GM18867 (cell line): Measurements from ENCODE around the gene GRAMD1A.
"Not testable (repeated sequence)": the region's sequence is repeated elsewhere in the genome, so short reads cannot be mapped to it uniquely, and the experiment has no call there.

Experiments used
- ATAC-seq: cut with Tn5 transposase; IDR thresholded peaks from one replicate; pipeline ENCODE4 v1.9.1; 2021; ENCODE audit warnings: mild to moderate bottlenecking, moderate library complexity; ENCODE audit not compliant: unreplicated experiment

Gene GRAMD1A

DNA sequence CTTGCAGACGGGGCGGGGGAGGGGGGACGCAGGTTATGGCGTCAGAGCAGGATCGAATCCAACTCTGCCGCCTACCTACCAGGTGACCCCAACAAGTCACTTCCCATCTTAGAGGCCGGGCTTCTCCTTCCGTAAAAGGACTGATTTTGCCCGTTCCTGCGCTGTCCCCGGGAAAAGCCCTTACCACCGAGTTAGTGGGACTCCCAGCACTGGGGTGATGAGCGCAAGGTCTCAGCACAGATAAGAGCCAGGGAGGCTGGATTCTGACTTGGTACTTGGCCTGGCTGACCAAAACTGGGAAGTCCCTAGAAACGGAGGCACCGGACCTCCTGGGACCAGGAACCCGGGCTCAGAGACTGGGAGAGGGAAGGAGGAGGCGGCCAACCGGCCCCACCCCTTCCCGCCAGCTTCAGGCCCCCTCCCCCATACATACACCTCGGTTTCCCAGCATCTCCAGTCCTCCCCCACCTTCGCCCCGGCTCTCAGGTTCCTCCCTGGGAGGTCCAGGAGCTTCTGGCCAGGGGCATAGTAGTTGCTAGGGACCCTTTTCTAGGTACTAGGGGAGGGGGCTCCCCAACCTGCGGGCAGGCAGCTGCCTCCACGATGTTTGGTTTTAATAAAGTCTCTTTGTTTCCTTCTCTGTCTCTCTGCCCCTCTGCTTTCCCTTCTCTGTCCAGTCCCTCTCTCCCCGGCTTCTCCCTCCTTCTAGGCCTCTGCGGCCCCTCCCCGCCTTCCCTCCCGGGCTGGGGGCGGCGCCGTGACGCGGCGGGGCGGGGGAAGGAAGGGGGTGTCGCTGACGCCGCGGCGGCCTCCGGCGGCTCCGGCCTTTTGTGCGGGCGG lies at the start of gene GRAMD1A:
Gene GRAMD1A, plus strand, starts transcription at position 826 of the 840 bp plus-strand sequence. CDS start 156 bp downstream, outside the sequence.
- peak; percentile 54 for ATAC-seq

DNA sequence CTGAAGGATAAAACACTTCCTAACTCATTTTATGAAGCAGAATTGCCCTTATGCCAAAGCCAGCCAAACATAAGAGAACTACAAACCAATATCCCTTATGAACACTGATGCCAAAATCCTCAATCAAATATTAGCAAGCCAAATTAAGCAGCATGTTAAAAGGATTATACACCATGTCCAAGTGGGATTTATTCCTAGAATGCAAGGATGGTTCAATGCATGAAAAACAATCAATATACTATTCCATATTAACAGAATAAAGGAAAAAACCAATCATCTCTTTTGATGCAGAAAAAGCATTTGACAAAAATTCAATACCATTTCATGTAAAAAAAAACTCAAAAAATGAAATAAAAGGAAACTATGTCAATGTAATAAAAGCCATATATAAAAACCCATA lies 47.0 kb upstream of the GRAMD1A start:
- no peak for ATAC-seq

DNA sequence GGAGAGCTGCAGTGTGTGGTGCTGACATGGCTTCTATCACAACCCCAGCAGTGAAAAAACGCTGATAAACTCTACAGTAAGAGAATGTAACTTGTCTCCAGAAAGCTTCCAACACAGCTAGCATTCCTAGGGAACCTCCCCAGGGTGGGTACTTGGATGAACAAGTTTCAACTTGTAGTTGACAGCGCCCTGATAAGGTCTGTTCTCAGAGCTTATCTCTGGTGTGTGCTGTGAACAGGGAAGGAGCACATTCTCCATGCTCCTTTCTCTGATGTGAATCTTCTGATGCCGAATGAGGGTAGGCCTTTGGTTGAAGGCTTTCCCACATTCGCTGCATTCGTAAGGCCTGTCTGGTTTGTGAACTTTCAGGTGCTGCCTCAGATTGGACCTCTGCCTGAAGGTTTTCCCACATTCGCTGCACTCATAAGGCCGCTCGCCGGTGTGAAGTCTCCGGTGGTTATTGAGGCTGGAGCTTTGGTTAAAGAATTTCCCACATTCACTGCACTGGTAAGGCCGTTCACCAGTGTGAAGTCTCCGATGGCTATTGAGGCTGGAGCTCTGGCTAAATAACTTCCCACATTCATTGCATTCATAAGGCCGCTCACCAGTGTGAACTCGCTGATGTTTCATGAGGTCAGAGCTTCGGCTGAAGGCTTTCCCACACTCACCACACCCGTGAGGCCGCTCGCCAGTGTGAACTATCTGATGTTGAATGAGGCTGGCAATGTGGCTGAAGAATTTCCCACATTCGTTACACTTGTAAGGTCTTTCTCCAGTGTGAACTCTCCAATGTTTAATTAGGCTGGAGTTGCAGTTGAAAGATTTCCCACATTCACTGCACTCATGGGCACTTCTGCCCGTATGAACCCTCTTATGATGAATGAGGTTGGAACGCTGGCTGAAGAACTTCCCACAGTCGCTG lies 42.0 kb upstream of the GRAMD1A start:
- ATAC-seq = no peak

DNA sequence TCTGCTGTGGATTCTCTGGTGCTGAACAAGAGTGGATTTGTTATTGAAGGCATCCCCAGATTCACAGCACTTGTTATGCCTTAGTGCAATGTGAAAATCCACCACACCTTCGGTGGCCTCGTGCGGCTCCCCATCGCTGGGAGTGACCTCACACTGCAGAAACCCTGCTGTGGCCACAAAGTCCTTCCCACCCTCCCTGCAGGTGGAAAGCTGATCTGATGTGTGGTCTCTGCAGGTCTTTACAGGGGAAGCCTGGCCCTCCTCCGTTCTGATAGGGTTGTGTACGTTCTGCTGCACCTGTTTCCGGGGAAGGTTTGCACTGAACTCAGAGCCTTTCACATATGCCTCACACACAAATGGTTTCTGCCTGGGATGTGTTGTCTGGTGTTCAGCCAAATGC lies 41.1 kb upstream of the GRAMD1A start:
- ATAC-seq = no peak

DNA sequence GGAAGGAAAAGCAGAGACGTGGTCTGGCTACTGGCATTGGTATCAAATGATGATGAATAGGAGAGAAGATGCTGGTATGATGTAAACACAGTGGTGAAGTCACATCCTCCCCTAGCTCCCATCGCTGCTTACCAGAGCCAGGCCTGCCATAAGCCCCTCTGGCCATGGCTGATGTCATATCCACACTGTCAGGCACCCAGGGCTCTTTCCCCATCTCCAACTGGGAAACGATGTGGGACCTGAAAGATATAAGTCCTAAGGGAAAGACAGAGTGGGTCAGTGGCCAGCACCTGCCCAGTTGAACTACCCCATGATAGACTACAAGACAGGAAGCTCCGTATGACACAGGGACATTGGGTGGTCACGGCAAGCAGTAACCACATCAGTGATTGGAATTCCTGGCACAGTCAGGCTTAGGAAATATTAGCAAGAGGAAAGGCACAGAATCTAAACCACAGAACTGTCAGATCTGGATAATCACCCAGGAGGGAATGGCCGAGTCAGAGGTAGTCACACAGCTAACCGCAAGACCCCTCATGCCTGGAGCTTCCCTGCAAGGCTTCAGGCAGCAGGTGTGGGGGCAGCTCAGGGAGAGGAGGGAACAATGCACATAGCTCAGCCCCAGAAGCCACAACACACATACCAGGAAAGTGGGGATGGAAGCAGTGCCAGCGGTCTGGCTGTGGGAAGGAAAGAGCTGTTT lies 39.9 kb upstream of the GRAMD1A start:
- no peak for ATAC-seq

DNA sequence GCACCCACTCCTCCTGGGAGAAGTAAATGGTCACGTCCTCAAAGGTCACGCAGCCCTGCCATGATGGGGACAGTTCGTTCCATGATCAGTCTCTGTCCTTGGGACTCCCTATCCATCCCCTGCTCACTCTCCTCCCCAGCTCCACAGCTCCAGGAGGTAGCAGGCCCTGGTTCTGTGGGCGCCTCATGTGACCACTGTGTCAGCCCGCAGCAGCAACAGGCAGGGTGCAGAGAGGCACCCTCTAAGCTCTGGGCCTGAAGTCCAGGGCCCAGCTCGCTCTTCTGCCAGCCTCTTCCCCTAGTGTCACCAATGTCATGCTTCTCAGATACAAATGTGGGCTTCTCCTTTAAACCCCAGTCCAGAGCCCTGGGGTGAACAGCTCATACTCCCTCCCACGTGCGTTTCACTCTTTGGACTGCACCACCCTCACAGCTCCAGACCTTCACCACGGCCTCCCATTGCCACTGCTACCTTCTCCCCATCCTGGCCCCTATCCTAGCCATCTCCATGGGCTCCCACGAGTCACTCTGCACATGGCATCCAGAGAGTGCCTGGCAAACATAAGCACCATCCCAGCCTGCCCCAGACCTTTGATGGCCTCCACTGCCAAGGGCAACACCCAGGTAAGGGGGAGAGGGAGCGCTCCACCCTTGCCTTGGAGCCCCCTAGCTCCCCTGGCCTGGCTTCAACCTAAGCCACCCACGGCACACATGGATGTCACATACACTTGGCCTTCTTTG lies 39.0 kb upstream of the GRAMD1A start:
- no peak for ATAC-seq

DNA sequence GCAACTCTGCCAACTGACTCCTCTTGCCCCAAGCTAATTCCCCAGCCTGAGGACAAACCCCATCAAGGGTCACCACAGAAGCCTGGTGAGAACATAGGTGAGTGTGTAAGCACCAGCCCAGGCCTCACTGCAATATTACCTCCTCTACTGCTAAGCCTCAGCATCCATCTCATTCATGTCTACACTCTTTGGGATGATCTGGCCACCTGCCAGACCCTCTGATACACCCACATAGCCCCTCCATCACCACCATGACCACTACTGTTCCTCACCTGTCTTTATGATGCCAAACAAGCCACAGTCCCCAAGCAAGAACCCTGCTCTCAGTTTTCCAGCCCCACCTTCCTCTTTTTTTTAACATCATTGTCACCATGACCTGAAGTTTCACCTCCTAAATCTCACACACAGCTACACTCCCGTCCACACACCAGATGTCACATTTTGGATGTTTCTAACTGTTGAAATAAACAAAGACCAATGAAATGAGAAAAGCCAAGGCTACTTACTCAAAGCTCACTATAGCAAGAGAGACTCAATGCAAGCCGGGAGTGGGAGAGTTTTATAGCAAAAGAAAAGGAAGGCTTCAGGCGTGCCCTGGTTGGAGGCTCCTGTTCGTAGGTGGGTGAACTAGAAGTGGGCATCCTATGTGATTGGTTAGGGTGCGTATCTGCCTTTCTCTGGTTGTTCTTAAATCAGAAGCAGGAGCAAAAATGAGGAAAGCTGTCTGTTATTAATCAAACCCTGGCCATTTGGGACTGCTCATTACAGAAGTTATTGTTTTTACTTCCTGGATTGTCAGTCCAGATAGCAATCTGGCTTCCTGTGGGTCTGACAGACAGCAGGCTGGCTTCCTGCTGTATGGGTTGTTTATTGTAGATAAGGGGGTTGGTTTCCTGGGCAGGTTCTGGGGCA lies 38.1 kb upstream of the GRAMD1A start:
- ATAC-seq = no peak

DNA sequence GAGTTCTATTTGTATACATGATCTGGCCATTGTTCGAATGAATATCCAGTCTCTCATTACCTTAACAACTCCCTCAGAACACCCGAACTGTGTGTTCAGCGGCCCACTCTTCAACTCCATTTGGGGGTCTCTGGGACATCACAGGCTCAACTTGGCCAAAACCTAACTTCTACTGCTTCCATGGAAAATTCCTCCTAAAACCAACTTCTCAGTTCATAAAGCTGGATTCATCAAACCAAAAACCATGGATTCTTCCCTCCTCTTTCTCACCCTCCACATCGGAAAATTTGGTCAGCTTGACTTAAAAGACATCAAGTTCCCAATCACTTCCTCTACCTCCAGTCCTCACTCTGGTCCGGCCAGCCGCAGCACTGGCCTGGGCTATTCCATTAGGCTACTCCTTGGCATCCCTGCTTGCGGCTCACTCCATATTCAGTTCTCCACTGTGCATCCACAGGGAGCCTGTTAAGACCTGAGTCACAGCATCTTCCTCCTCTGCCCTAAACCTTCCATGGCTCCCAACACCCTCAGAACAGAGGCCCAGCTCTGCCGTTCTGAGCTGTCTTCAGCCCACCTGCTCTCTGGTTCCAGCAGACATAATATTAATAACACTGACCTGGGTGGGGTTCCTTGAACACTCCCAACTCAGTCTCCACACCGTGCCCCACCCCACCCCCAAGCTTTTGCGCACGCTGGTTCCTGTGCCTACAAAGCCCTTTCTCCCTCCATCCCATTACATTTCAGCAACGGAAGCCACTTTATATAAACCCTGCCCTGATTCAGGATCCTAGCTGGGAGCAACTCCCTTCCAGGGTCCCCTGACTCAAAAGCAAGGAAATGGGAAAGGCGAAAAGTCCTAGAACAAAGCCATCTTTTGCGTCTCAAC lies 37.2 kb upstream of the GRAMD1A start:
- no peak for ATAC-seq

DNA sequence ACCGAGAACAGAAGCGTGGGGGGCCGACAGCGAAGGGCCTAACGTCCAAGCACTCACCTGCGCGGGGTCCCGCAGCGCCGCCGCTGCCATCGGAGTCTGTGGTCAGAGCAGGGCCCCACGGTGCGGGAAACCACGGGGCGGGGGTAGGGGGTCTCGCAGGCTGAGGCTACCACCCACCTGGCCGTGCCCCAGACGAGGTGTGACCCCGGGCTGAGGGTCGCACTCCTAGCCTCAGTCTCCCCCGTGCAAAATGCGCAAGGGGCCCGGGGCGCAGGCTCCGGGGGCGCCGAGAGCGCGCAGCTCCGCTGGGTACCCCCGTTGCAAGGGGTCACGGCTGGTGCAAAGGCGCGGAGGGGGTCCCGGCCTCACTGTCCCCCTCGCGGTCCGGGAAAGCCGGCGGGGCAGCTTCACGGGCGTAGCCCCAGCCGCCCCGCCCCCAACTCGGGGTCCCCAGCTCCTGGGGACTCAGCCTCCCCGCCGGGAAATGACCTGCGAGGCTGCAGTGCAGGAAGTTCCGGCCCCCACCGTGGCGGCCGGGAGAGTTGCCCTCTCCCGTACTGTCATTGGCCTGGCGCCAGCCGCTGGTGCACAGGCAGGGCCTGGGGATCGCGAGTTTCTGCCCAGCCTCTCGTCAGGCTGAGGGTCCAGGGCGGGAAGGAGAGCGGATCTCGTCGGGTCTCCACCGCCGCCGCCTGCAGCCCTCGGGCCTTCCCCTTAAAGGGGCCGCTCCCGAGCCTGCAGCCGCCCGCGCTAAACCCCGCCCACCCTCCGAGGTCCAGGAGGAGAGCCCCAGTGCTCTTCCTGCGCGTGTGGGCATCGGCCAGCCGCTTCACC lies 36.3 kb upstream of the GRAMD1A start, which contains the start of gene ZNF792:
Gene ZNF792, minus strand, starts transcription at position 657 of the 834 bp plus-strand sequence. Its CDS starts 567 bp downstream, at position 90.
- peak; percentile 79 for ATAC-seq

DNA sequence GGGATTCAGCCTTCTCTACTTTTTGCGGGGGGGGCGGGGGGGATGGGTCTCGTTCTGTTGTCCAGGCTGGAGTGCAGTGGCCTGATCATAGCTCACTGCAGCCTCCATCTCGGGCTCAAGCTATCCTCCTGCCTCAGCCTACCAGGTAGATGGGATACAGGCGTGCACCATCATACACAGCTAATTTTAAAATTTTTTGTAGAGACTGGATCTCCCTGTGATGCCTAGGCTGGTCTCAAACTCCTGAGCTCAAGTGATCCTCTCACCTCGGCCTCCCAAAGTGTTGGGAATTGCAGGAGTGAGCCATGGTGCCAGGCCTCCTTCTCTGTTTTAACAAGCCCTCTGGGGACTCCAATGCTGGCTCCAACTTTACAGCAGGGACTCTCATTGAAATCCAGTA lies 35.5 kb upstream of the GRAMD1A start:
- no peak for ATAC-seq

DNA sequence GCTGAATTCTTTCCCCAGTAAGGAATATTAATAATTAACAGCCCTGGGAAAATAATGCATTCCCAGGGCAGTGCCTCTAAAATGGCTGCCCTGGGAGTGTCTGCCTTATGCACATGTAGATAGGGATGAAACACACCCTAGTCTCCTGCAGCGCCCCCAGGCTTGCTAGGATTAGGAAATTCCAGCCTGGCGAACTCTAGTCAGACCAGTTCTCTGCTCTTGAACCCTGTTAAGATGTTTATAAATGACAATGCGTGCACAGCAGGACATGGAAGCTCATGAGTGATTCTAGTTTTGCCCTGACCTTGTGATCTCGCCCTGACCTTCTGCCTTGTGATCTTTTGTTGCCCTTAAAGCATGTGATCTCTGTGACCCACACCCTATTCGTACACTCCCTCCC lies 34.6 kb upstream of the GRAMD1A start:
- not testable (repeated sequence) for ATAC-seq

DNA sequence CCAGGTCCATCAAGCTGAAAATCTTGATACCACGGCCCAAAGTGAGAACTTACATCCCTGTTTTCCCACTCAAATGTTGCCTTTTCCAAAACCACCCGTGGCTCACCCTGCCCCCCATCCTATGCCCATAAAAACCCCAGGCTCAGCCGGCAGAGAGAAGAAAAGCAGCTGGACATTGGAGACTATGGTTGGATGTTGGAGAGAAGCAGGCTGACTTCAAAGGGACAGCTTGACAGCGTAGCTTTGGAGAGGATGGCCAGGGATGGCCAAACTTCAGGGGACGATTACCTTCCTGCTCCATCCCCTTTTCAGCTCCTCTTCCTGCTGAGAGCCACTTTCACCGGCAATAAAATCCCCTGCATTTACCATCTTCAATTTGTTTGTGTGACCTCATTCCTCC lies 32.6 kb upstream of the GRAMD1A start:
- no peak for ATAC-seq

DNA sequence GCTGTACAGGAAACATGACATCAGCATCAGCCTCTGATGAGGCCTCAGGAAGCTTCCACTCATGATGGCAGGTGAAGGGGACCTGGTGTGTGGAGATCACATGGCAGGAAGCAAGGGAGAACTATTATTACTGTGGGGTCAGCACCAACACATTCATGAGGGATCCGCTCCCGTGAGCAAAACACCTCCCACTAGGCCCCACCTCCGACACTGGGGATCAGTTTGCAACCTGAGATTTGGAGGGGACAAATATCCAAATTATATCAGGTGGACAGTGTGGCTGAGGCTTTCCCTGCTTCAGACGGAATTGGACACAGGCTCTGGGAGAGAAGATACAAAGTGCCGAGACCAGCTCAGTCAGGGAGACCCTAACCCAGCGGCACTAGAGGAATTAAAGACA lies 30.4 kb upstream of the GRAMD1A start:
- ATAC-seq = no peak

DNA sequence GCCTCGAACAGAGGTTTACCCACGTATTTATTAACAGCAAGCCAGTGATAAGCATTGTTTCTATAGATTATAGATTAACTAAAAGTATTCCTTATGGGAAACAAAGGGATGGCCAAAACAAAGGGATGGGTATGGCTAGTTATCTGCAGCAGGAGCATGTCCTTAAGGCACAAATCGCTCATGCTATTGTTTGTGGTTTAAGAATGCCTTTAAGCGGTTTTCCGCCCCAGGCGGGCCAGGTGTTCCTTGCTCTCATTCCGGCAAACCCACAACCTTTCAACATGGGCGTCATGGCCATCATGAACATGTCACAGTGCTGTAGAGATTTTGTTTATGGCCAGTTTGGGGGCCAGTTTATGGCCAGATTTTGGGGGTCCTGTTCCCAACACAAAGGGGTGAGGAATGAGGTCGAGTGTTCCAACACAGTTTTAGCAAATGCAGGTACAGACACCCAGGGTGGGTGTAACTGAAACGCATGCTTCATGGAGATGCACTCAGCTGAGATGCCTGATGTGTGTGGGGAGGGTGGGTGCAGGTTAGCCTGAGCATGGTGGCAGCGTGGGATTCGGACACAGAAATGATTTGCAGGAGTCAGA lies 29.8 kb upstream of the GRAMD1A start:
- not testable (repeated sequence) for ATAC-seq

DNA sequence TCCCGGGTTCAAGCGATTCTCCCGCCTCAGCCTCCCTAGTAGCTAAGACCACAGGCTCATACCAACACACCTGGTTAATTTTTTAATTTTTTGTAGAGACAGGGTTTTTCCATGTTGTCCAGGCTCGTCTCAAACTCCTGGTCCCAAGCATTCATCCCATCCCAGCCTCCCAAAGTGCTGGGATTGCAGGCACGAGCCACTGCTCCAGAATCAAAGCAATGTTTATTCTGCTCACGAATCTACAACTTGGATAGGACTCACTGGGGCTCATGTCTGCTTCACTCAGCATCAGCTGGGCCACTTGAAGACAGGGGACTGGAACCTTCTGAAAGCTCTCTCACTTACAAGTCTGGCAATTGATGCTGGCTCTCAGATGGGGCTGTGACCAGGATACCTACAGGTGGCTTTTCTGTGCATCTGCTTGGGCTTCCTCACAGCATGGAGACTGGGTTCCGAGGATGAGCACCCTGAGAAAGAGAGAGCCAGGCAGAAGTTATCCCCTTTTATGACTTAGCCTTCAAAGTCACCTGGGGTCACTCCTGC lies 27.9 kb upstream of the GRAMD1A start:
- no peak for ATAC-seq

DNA sequence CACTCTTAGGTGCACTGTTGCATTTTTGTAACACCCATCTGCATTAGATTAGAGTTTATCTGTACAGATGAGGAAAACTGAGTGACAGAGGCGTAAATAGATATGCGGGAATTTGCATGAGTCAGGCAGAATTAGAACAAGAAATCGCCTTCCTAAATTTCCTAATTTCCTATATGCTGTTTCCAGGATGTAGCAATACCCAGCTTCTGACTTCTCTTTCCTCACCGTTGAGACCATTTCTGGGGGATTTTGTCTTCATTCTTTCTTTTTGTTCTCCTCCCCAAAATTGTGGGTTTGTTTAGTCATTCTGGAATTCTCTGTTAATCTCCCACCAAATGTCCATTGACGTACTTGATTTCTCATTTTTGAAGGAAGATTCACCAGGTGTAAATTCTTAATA lies 25.5 kb upstream of the GRAMD1A start:
- ATAC-seq = no peak

DNA sequence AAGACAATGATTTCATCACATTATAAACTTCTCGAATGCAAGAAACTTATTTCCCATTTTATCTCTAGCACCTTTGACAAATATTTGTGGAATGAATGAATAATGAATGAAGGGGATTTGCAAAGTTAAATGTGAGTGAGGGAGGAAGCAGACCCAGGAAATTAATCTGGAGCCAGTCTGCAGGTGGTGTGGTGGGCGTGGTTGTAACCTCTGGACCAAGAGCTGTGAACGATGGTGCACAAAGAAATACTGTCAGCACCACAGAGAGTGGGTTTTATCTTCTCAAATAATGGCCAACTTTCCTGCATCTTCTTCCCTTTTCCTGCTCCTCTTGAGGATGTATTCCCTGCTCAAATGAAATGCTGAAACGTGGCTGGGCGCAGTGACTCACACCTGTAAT lies 25.1 kb upstream of the GRAMD1A start:
- no peak for ATAC-seq
